ENCODE measurements around the gene LRRC45.

- TF ChIP-seq POLR2A (IDR thresholded peaks at IDR 0.05) = no peak
- no peak for TF ChIP-seq CTCF (IDR thresholded peaks at IDR 0.05)
Observed at GRCh38 chr17:82058855-82059249, 35.7 kb downstream of the LRRC45 start.

Data from uterus (tissue), 2 donors.